GM18951 (cell line): ENCODE results near the gene TLR1.
"Not testable (repeated sequence)": the region's sequence is repeated elsewhere in the genome, so short reads cannot be mapped to it uniquely, and the experiment has no call there.

ENCODE experiments used
- POLR2A ChIP-seq: IDR thresholded peaks from 4 replicates; pipeline ENCODE4 v1.6.1; 2011; ENCODE audit warnings: mild to moderate bottlenecking; ENCODE audit not compliant: insufficient read length, insufficient read depth; ENCODE audit errors: extremely low read depth
- in situ Hi-C: fragments of 300-500 bp; cut with MboI; formaldehyde crosslinking; loops from one replicate; pipeline ENCODE4 v1.12.0; 2022; ENCODE audit warnings: low sequenced_read_pairs, mixed read lengths, inconsistent platforms; ENCODE audit not compliant: unreplicated experiment

The TLR1 gene

DNA sequence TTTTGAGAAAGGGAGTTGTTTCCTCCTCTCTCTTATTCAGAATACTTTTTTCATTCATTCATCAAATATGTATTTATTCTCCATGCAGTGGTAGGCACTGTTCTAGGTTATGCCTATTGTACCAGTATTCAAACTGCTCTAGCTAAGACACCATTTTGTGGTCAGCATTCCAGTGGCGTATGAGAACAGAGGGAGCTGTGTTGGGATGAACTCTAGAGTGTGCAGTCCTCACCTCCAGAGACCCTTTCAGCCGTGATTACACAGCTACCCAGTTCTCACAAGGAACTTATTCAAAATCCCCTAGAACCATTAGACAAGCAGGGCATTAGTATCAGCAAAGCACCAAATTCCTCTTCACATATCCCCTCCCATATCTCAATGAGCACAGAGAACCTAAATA lies 4.2 kb downstream of the TLR1 start:
- in situ Hi-C loops: no loop called here

DNA sequence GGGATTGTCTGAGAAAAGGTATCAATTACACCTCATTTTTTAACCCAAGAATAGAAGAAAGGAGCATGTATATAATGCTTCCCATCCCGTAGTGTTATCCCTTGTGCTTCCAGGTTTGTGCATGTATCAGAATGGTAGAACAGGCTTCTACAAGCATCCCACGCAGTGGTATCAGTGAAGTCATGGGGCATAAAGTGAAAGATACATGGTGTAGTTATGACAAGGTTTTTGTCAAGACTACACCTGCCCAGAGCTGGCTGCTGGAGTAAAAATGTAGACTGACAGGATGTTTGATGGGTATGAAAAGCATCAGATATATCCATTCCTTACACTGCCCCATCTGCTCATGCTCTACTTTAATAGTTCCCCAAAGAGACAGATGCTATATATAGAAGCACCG lies 9.5 kb downstream of the TLR1 start:
- in situ Hi-C loops: no loop called here
- no peak for TF ChIP-seq POLR2A

More for the DNA sequence above, 4.2 kb downstream of the TLR1 start:
- TF ChIP-seq POLR2A: no peak

DNA sequence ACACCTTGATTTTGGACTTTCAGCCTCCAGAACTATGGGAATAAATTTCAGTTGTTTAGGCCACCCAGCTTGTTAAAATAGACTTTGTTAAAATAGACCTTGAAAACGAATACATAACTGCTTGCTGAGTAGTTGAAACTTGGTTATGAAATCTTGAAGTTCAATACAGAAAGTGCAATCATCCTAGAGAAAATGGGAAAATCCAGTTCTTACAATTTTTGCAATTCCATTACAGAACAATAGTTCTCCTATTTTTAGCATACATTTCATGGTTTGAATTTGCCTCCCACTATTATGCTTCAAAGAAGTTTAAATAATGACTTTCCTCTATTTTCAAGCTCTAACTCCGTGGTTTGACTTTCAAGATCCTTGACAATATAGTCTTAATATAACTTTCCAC lies 10.5 kb downstream of the TLR1 start:
- in situ Hi-C loops: no loop called here
- TF ChIP-seq POLR2A: no peak

DNA sequence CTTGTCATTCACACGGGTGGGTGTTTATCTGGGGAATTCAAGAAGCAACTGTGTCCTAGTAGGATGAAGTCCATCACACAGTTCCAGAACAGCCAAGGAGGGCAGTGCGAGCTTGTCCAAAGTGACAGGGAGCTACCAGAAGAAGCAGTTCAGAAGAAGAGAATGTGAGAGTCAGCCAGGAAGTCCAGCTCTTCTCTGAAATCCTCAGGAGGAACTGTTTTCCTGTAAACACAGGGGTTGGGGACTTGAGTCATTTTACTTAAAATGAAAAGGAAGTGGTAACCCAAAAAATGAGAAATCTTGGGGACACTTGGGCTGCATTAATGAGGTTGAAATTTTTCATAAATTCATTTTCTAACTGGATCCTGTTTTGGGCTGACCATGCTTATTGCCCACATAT lies 13.6 kb downstream of the TLR1 start:
- no peak for TF ChIP-seq POLR2A
- in situ Hi-C loops: no loop called here

DNA sequence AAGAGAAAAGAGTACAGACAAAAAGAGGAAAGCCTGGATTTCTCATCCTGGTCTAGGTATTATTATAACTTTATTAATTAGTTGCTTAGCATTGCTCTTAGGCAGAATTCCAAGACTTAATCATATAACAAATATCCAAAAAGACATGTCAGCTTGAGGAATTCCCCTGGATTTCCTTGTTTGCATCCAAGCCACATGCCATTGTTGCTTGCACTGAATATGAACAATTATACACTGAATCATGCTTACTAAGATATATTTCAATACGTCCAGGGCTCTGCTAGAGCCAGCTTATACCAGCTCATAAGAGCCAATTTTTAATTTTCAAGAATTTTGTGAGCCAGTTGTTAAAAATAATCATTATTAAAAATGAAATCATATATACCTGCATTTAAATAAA lies 16.3 kb downstream of the TLR1 start:
- in situ Hi-C loops: no loop called here
- no peak for TF ChIP-seq POLR2A

DNA sequence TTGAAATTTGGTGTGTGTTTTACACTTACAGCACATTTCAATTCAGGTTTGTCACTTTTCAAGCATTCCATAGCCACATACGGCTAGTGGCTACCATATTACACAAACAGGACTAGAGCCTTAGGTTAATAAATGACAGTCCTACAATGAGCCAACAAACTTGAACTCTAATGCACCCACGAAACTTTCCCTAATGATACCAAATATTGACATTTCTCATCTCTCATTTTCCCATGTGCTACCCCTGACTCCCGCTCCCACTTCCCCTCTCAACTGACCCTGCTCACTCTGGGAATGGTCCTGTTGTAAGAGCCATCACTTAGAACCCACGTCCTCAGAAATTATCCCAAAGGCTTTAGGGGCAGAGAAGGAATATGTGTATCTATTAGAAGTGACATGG lies 16.9 kb downstream of the TLR1 start:
- in situ Hi-C loops: no loop called here

DNA sequence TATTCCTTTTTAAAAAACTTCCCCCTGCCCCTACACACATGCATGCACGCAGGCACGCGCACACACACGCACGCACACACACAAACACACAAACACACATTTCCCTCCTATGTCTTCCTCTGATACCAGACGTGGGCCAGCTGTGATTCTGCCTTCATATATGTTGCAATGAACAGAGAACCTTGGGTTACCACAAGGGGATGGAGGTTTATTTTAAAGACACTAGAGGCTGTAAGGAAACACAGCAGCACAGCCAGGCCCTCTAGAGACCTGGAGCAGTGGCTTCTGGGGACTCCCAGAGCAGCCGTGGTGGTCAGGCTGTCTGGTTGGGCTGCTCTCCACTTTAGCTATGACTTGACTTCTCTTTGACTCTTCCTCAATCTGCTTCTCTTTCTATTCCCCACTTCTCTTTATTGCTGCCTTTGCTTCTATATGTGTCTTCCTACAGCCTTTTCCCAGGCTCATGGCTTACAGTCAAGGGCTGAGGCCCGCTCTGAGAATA lies 18.6 kb downstream of the TLR1 start:
- no peak for TF ChIP-seq POLR2A
- in situ Hi-C loops: no loop called here

More for the DNA sequence above, 16.9 kb downstream of the TLR1 start:
- no peak for TF ChIP-seq POLR2A

DNA sequence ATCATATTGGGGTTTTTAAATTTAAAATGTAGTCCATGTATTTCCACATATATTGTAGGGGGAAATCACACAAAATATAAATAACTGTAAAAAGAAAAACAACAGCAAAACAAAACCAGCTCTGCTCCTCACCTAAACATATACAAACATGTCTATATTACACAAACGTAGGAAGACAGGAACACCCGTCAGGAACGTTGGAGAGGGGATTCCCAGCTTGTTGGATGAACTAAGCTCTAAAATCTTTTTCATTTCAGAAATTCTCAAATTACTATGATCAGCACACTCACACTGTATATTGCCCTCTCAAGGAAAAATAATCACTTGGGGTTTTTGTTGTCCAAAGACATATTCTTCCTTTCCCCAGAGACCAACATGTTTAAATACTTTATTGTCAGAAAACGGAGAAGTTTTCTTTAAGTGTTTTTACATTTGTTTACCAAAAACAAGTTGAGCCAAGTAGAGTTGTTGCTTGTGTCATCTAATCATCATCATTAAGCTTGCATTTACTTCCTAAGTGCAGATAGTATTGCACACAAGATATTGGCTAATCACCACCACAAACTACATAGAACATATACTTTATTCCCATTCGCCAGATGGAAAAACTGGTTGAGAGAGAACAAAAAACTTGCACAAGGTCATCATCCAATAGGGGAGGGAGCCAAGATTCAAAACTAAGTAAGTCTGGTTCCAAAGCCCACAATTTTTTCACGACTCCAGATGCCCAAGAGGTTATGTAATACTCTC lies 19.4 kb downstream of the TLR1 start:
- TF ChIP-seq POLR2A: no peak

DNA sequence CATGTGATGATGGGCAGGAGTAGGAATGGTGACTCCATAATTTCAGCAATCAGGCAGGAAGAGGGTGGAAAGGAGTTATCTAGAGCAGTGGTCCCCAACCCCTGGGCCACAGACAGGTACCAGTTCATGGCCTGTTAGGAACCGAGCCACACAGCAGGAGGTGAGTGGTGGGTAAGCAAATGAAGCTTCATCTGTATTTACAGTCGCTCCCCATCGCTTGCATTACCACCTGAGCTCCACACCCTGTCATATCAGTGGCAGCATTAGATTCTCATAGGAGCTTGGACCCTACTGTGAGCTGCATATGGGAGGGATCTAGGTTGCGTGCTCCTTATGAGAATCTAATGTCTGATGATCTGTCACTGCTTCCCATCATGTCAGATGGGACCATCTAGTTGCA lies 20.4 kb downstream of the TLR1 start:
- no peak for TF ChIP-seq POLR2A
- in situ Hi-C loops: no loop called here

More for the DNA sequence above, 19.4 kb downstream of the TLR1 start:
- in situ Hi-C loops: no loop called here

DNA sequence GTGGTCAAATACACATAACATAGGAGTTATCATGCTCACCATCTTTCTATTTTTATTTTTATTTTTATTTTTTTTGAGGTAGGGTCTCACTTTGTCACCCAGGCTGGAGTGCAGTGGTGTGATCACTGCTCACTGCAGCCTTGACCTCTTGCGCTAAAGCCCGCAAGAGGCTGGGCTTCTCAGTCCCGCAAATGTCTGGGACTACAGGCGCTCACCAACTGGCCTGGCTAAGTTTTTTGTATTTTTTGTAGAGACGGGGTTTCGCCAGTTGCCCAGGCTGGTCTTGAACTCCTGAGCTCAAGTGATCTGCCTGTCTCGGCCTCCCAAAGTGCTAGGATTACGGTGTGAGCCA lies 21.5 kb downstream of the TLR1 start:
- TF ChIP-seq POLR2A: no peak
- in situ Hi-C loops: no loop called here

DNA sequence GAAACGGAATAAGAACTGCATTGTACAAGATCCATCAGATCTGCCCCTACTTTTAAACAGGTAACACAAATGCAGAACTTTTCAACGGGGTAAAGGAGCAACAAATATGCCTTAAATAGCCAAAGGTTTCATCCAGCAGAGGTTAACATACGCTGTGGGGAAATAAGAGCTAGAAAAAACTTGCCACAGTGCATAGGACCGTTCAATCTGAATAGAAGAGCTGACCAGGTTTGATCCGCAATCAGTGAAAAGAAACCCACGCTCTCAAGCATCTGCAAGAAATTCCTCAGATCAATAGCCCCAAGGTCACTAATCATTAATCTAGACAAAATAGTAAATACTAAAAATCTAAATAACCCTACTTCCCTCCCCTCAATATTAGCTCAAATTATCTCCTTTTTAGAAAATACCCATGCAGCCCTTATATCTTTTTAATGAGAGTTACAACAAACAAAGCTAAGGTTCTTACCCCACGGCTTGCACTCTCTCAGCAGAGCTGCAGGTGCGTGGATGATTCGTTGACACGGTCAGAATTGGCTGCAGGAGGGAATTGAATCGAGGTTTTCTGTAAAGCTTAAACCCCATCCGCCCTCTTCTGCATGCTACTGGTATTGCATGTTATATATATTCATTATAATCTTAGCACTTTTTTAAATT lies 22.0 kb downstream of the TLR1 start, which contains the start of gene TLR10:
Gene TLR10, minus strand, starts transcription at position 539 of the 657 bp plus-strand sequence. CDS start 7,400 bp downstream, outside the sequence.
- TF ChIP-seq POLR2A: peak; percentile 58
- in situ Hi-C loops: no loop called here

DNA sequence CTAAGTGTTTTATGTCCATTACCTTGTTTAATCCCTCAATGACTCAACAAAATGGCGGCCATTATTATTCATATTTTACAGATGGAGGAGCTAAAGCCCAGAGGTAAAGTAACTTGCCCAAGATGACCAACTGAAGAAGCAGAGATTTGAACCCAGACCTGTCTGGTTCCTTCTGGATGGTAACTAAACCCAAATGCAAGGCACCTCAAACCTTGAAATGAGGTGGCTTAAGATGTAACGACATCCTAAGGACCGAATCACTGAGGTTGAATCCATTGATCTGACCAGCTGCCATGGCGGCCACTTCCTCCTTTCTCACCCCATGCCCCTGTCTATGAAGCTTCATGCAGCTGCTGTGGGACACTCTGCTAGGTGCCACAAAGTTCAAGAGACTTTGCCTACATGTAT lies 22.7 kb downstream of the TLR1 start:
- in situ Hi-C loops: no loop called here
- peak; percentile 33 for TF ChIP-seq POLR2A

DNA sequence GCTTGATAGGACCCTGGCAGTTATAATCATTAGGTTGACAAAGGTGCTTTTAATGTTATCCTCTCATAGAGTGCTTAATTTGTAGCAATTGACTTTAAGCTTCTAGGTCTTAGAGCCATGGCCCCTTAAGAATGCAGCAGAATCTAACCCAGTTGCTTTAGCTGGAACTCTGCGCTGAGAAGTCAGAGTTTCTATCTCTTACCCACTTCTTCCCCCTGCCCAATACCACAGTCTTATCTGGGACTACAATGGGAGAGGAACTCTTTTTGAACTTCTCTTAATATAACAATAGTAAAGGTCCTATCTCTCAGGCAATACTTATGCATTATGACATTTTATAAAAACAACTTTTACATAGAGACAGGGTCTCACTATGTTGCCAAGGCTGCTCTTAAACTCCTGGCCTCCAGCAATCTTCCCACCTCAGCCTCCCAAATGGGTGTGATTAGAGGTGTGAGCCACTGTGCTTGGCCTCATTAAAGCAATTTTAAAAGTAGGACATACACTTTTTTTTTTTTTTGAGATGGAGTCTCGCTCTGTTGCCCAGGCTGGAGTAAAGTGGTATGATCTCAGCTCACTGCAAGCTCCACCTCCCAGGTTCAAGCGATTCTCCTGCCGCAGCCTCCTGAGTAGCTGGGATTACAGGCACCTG lies 23.6 kb downstream of the TLR1 start:
- TF ChIP-seq POLR2A: no peak
- in situ Hi-C loops: no loop called here

DNA sequence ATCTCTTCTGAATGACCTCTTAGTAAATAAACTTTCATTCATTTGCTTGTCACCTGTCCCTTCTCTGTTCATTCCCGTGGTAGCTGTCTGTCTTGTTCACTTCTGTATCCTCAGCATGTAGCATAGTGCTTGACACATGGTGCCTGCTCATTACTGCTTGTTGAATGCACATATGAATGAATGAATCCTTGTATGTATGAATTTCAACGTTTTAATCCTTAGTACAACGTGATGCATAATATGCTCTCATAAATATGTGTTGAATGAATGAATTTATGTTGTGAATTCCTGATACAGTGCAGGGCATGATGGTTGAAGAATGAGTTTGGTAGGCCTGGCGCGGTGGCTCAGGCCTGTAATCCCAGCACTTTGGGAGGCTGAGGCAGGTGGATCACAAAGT lies 24.8 kb downstream of the TLR1 start:
- in situ Hi-C loops: no loop called here
- no peak for TF ChIP-seq POLR2A

DNA sequence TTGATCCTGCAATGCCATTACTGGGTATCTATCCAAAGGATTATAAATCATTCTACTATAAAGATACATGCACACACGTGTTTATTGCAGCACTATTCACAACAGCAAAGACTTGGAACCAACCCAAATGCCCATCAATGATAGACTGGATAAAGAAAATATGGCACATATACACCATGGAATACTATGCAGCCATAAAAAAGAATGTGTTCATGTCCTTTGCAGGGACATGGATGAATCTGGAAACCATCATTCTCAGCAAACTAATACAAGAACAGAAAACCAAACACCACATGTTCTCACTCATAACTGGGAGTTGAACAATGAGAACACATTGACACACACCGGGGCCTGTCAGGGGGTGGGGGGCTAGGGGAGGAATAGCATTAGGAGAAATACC lies 26.7 kb downstream of the TLR1 start:
- in situ Hi-C loops: not testable (repeated sequence)
